HCT116 (cell line): Measurements from ENCODE around the gene LZTR1. TPM values are rescaled to one million over a fixed set of nuclear protein-coding genes. Genes with fewer than 3 reads are reported as not detected.

Source experiments
- ATAC-seq: fragments of 200-7000 bp; cut with Tn5 transposase; 2 replicates; pipeline ENCODE4 v1.9.1; 2020; ENCODE audit warnings: mild to moderate bottlenecking, moderate library complexity
- BruUV-seq: library from RNA; stranded (reverse); fragments of 400-500 nt; replicated peaks from 2 replicates; lab custom pipeline; 2021; lab: Mats Ljungman, UMichigan
- CTCF ChIA-PET: fragments of 300-600 bp; sonication (Branson Sonifier 250); formaldehyde crosslinking; loops from one replicate; lab custom pipeline; 2021; ENCODE audit warnings: antibody characterized with exemption; lab: Charles Lee
- POLR2A ChIA-PET: fragments of 300-600, 350-600 bp; sonication (Branson Sonifier 250); formaldehyde crosslinking; loops from one replicate; lab custom pipeline; 2021; ENCODE audit warnings: antibody characterized with exemption; lab: Charles Lee
- RAD21 ChIA-PET, 2 experiments: fragments of 300-600 bp; sonication (Branson Sonifier 250); formaldehyde crosslinking; loops; one replicate each; lab custom pipeline; 2023; ENCODE audit warnings: low total read pairs in 2 of 2; ENCODE audit not compliant: uncharacterized antibody in 2 of 2, unreplicated experiment in 2 of 2, low non-redundant PET in 1 of 2; lab: Charles Lee
- DNase-seq: peaks from one replicate; pipeline ENCODE4 v3.0.0-alpha.2; 2010; ENCODE audit warnings: low read depth, low spot score
- H2AFZ ChIP-seq: fragments of 200-600 bp; shearing (Covaris generic), sonication (generic); 2 replicates; pipeline ENCODE4 v1.6.1; 2017; ENCODE audit warnings: low read depth, mixed run types, mixed read lengths, antibody characterized with exemption, low read length; ENCODE audit not compliant: poor library complexity, severe bottlenecking
- H3K27ac ChIP-seq: 2 replicates; pipeline ENCODE4 v1.5.1; 2012; ENCODE audit warnings: low read depth, low read length
- H3K27me3 ChIP-seq: fragments of 200-600 bp; sonication (generic); 2 replicates; pipeline ENCODE4 v1.6.1; 2016; ENCODE audit warnings: mixed run types, low read length, mixed read lengths; ENCODE audit not compliant: insufficient read depth
- H3K36me3 ChIP-seq, 2 experiments: fragments of 200-500 bp in 1 of 2; fragments of 200-600 bp in 1 of 2; sonication (Bioruptor generic) in 1 of 2; sonication (generic) in 1 of 2; 2 replicates each; pipeline versions ENCODE4 v1.5.1 to v1.6.1; 2014 to 2016; ENCODE audit warnings: low read length in 2 of 2, inconsistent platforms in 1 of 2, mixed read lengths in 1 of 2, mixed run types in 1 of 2; ENCODE audit not compliant: insufficient read depth in 2 of 2, control insufficient read depth in 1 of 2
- H3K4me1 ChIP-seq, 2 experiments: fragments of 200-600 bp in 1 of 2; sonication (generic) in 1 of 2; 2 replicates each; pipeline versions ENCODE4 v1.5.1 to v1.6.1; 2012 to 2017; ENCODE audit warnings: low read length in 2 of 2, inconsistent platforms in 1 of 2, mild to moderate bottlenecking in 1 of 2, mixed read lengths in 1 of 2, mixed run types in 1 of 2, moderate library complexity in 1 of 2; ENCODE audit not compliant: insufficient read depth in 2 of 2, control insufficient read depth in 1 of 2
- H3K4me2 ChIP-seq: fragments of 200-600 bp; sonication (generic); 2 replicates; pipeline ENCODE4 v1.6.1; 2017; ENCODE audit warnings: mixed run types, low read length, mixed read lengths
- H3K4me3 ChIP-seq, 2 experiments: fragments of 200-600 bp in 1 of 2; sonication (generic) in 1 of 2; replicated peaks in 1 of 2; 2 replicates each; pipeline ENCODE4 v1.5.1; 2011 to 2016; ENCODE audit warnings: low read length in 2 of 2, control low read depth in 1 of 2, low read depth in 1 of 2, mild to moderate bottlenecking in 1 of 2, mixed read lengths in 1 of 2, mixed run types in 1 of 2
- H3K79me2 ChIP-seq: fragments of 200-600 bp; sonication (generic); 2 replicates; pipeline ENCODE4 v1.6.1; 2017; ENCODE audit warnings: mild to moderate bottlenecking, mixed run types, low read length, moderate library complexity, mixed read lengths; ENCODE audit not compliant: insufficient read depth
- H3K9ac ChIP-seq: fragments of 200-600 bp; sonication (generic); 2 replicates; pipeline ENCODE4 v1.6.1; 2016; ENCODE audit warnings: low read length, mixed read lengths
- H3K9me2 ChIP-seq: fragments of 200-600 bp; sonication (generic), shearing (Covaris generic); 2 replicates; pipeline ENCODE4 v1.6.1; 2017; ENCODE audit warnings: mixed run types, mild to moderate bottlenecking, moderate library complexity; ENCODE audit not compliant: insufficient read depth
- H3K9me3 ChIP-seq, 2 experiments: fragments of 200-500 bp in 1 of 2; fragments of 200-600 bp in 1 of 2; sonication (Bioruptor generic) in 1 of 2; sonication (generic) in 1 of 2; 2 replicates each; pipeline ENCODE4 v1.6.1; 2014 to 2017; ENCODE audit warnings: low read length in 2 of 2, mixed read lengths in 2 of 2, inconsistent platforms in 1 of 2, low read depth in 1 of 2, mild to moderate bottlenecking in 1 of 2, mixed run types in 1 of 2, moderate library complexity in 1 of 2; ENCODE audit not compliant: control insufficient read depth in 1 of 2, insufficient read depth in 1 of 2
- H4K20me1 ChIP-seq: fragments of 200-600 bp; sonication (generic), shearing (Covaris generic); 2 replicates; pipeline ENCODE4 v1.6.1; 2017; ENCODE audit warnings: mixed run types, mild to moderate bottlenecking, moderate library complexity; ENCODE audit not compliant: insufficient read depth
- JUND ChIP-seq: IDR thresholded peaks from 2 replicates; pipeline ENCODE4 v1.6.1; 2012
- POLR2A ChIP-seq: IDR thresholded peaks from 2 replicates; pipeline ENCODE4 v1.7.0; 2011; ENCODE audit warnings: borderline replicate concordance; ENCODE audit not compliant: insufficient read depth, insufficient read length; ENCODE audit errors: extremely low read depth
- POLR2AphosphoS5 ChIP-seq: IDR thresholded peaks from 2 replicates; pipeline ENCODE4 v1.6.1; 2011; ENCODE audit warnings: mild to moderate bottlenecking, low read depth, low read length, moderate library complexity
- YY1 ChIP-seq: IDR thresholded peaks from 2 replicates; pipeline ENCODE4 v1.6.1; 2011; ENCODE audit warnings: low read length, low read depth, moderate library complexity, mild to moderate bottlenecking; ENCODE audit not compliant: insufficient replicate concordance; ENCODE audit errors: extremely low read depth
- intact Hi-C: fragments of 100-400 bp; cut with micrococcal nuclease; formaldehyde crosslinking; loops from 2 replicates; pipeline ENCODE4 v1.10.0; 2022
- total RNA-seq: library from RNA; stranded (reverse); gene quantifications from one replicate; pipeline ENCODE4 v1.2.1, GENCODE V29; 2021; ENCODE audit not compliant: unreplicated experiment

LZTR1 gene
- total RNA-seq, 1 experiment from 2014 or later, result 56.5 TPM

- Histone ChIP-seq H3K9me2 (no peaks in the 10 kb centered on the region), H4K20me1 (no peaks in the 10 kb centered on the region), H3K9me3 (no peaks in the 10 kb centered on the region), H3K27me3 (no peaks in the 10 kb centered on the region), H3K4me2 (no peak overlapping the region), H3K9ac (no peak overlapping the region), H3K4me3 (no peak overlapping the region), H3K79me2 (peaks cover 25% of the 10 kb centered on the region), H3K4me1 (peaks cover 10 to 15% of the 10 kb centered on the region in 2 experiments; a peak in 3 of 4 replicates), H2AFZ (no peak overlapping the region), H3K36me3 (peaks cover 3 to 11% of the 10 kb centered on the region in 2 experiments; a peak in 3 of 4 replicates), H3K27ac (peak overlapping the region; percentile 40; the same call in 1 of the 2 replicates)
- TF ChIP-seq JUND (peak; percentile 30; the same call in 1 of the 2 replicates), POLR2AphosphoS5 (no peak; the same call in 1 of the 2 replicates)
- POLR2A ChIA-PET, result no interaction called here
- intact Hi-C loops, result no loop called here
- no peak for ATAC-seq
- CTCF ChIA-PET, result no interaction called here
- no peak for DNase-seq
- RAD21 ChIA-PET, result no interaction called here
- no TSS peak for BruUV-seq
Observed at GRCh38 chr22:20997536-20998257, 15.6 kb downstream of the LZTR1 start.

- intact Hi-C loops, result no loop called here
- ChIA-PET RAD21 (no interaction called here), POLR2A (interaction anchor here (0.7 kb wide), 1 partner anchor 103 kb away, joined by 4 read pairs; no protein-coding TSS in a partner anchor), CTCF (interaction anchor here (0.5 to 1.4 kb wide), 2 partner anchors 113 to 493 kb away, joined by 3 read pairs; no protein-coding TSS in a partner anchor)
- peaks cover 13 to 25% of the 10 kb centered on the region in 2 experiments for H3K4me1 ChIP-seq
- H3K36me3 ChIP-seq, result peaks cover 3 to 11% of the 10 kb centered on the region in 2 experiments; a peak in 3 of 4 replicates
- DNase-seq, result no peak
- no peak overlapping the region for H3K4me2 ChIP-seq
- H3K79me2 ChIP-seq, result peaks cover 35% of the 10 kb centered on the region
- no peak overlapping the region for H3K4me3 ChIP-seq
- no TSS peak for BruUV-seq
- H3K9ac ChIP-seq, result no peak overlapping the region
- peak overlapping the region; percentile 40 for H3K27ac ChIP-seq
- no peaks in the 10 kb centered on the region for H4K20me1 ChIP-seq
- H3K9me2 ChIP-seq, result no peaks in the 10 kb centered on the region
- no peaks in the 10 kb centered on the region for H3K9me3 ChIP-seq
- no peak overlapping the region for H2AFZ ChIP-seq
- TF ChIP-seq JUND (0 out of 2 replicates have a peak, but pooled peaks have one; percentile 6), POLR2AphosphoS5 (0 out of 2 replicates have a peak, but pooled peaks have one; percentile 34), POLR2A (peak; percentile 53), YY1 (no peak)
- no peak for ATAC-seq
- no peaks in the 10 kb centered on the region for H3K27me3 ChIP-seq
Observed at GRCh38 chr22:20998411-20999336, 16.6 kb downstream of the LZTR1 start.
